Amniotic stem cell (primary cell): Measurements from ENCODE around the gene C4orf33.
A peak's percentile ranks its signal among the peaks of the same experiment; 100 is the strongest.
"Not testable (repeated sequence)": the region's sequence is repeated elsewhere in the genome, so short reads cannot be mapped to it uniquely, and the experiment has no call there.

Experiments
- DNase-seq: peaks from one replicate; lab custom pipeline; 2025; lab: John Stamatoyannopoulos, UW

The C4orf33 gene, protein sequence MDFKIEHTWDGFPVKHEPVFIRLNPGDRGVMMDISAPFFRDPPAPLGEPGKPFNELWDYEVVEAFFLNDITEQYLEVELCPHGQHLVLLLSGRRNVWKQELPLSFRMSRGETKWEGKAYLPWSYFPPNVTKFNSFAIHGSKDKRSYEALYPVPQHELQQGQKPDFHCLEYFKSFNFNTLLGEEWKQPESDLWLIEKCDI

DNA sequence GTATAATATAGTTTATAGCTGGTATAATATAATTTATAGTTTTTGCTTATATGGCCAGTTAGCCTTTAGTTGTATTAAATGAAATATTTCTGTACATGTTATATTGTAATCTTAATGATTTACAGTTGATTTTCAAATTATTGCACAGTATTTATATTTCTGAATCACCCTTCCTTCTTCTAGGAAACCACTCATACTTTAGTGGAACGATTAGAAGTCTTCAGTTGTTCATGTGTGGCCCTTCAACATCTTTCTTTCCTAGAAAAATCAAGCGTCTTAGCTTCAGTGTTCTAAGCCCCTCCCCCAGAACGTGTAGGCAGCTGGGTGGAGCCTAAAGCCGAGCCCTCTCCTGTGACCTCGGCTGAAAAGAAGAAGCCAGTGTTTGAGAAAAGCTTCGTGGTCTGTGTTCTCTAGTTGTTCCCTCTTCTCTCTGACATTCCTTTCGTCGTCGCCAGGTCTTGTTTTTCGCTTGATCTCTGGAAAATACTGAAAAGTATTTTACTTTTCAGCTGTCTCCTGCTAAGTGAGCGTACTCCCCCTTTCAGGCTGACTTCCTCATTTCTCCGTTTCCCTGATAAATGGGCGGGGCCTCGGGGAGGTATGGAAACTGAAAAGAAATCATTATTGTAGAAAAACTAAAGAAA, at the start of gene C4orf33:
Gene C4orf33, plus strand, starts transcription at position 342 of the 644 bp plus-strand sequence. CDS start 6,459 bp downstream, outside the sequence.
- peak; percentile 43 for DNase-seq

DNA sequence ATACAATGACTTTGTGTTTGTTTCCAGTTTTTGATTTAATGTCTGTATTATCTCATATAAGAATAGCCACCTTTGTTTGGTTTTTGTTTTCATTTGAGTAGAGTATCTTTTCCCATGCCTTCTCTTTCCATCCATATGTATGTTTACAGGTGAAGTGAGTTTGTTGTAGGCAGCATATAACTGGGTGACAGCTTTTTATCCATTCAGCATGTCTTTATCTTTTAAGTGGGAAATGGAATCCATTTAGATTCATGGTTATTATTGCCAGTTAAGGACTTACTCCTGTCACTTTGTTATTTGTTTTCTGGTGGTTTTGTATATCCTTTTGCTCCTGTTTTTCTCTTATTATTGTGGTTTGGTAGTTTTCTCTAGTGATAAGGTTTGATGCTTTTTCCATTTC, 36.9 kb upstream of the C4orf33 start:
- DNase-seq, result no peak

DNA sequence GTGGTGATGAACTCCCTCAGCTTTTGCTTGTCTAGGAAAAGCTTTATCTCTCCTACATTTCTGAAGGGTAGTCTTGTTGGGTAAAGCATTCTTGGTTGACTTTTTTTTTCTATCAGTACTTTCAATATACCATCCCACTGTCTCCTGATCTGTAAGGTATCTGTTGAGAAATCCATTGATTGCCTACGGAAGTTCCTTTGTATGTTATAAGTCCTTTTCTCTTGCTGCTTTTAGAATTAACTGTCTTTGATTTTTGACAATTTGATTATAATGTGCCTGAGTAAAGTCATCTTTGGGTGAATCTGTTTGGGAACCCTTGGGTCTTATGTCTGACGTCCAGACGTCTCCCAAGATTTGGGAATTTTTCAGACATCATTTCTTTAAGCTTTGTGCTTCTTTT, 33.4 kb upstream of the C4orf33 start:
- no peak for DNase-seq

DNA sequence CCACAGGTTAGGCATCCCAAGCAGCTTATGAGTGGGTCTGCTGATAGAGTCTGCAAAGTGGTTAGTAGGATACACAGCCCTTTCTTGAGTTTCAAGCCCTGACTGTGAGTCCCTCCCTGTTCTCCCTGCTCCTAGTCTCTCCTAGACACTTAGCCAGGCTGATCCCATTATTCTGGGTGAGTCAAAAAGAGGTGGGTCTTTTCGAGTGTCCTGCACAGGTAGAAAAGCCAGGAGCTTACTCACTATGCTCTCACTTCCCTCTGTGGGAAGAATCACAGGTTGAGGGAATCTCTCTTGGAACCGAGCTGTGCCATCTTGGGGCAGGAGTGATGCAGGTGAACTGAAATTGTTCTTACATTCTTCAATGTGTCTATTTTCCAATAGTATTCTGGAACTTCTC, 32.3 kb upstream of the C4orf33 start:
- DNase-seq, result no peak

DNA sequence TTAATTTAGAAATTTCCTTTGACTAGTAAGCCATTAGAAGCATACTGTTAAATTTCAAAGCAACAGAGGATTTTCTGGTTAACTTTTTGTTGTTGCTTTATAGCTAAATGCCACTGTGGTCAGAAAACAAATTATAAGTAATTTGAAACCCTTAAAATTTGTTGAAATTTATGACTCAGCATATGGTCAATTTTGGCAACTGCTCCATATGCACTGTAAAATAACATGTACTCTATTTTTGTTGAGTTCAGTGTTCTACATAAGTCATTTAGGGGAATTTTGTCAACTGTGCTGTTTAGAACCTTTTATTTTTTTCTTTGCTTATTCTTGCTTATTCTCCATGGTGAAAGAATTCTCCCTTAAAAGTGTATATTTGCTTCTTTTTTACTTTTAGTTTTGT, 31.2 kb upstream of the C4orf33 start:
- DNase-seq, result peak; percentile 34

DNA sequence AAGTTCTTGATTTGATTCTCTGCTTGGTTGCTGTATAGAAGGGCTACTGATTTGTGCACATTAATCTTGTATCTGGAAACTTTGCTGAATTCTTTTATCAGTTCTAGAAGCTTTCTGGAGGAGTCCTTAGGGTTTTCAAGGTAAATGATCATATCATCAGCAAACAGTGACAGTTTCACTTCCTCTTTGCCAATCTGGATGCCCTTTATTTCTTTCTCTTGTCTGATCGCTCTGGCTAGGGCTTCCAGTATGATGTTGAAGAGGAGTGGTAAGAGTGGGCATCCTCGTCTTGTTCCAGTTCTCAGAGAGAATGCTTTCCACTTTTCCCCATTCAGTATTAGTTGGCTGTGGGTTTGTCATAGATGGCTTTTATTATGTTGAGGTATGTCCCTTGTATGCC, 26.4 kb upstream of the C4orf33 start:
- DNase-seq, result not testable (repeated sequence)

DNA sequence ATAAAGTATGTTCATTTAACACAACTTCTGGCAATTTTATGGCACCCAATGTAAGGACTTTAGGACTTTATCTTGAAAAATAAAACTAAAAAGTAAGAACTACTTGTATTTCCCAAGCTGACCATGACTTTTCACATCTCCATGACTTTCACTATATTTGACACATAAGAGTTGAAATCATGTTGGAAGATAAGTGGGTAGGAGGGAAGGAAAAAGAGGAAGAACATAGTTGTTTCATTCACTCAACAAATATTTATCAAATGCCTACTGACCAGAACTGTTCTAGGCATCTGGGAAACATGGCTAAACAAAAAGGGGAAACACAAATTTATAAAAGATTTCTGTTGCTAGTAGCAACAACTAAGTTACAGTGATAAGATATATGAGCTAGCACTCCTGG, 18.6 kb upstream of the C4orf33 start:
- DNase-seq, result no peak

DNA sequence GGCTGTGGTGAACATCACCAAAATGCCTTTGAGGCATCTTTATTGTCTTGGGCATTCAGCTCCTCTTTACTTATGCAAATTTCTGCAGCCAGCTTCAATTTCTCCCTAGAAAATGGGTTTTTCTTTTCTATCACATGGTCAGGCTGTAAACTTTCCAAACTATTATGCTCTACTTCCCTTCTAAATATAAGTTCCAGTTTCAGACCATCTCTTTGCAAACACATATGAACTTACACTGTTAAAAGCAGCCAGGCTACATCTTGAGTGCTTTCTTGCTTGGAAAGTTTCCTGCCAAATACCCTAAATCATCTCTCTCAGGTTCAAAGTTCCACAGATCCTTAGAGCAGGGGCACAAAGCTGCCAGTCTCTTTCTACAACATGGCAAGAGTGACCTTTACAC, 15.8 kb upstream of the C4orf33 start:
- DNase-seq, result no peak

DNA sequence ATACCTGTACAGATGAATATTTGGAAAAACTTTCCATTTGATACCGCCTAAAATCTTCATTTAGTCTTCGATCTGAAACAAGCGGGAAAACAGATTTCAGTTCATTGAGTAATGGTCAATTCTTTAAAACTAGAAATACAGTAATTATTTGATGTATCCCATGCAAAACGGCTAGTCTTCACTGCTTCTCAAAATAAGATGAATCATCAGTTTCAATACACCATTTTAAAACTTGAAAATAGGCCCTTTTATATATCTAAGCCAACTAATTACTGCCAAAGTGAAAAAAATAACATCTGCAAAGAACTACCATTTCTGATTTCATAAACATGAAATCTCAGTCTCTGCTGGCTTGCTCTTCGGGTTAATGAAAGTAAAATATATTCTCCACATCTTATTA, 13.7 kb upstream of the C4orf33 start:
- DNase-seq, result no peak

DNA sequence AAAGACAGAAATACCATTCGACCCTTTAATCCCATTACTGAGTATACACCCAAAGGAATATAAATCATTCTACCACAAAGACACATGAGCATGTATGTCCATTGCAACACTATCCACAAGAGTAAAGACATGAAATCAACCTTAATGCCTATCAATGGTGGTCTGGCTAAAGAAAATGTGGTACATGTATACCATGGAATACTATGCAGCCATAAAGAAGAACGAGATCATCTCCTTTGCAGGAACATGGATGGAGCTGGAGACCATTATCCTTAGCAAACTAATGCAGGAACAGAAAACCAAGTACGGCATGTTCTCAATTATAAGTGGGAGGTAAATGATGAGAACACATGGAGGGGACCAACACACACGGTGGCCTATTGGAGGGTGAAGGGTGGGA, 10.5 kb upstream of the C4orf33 start:
- DNase-seq, result no peak

DNA sequence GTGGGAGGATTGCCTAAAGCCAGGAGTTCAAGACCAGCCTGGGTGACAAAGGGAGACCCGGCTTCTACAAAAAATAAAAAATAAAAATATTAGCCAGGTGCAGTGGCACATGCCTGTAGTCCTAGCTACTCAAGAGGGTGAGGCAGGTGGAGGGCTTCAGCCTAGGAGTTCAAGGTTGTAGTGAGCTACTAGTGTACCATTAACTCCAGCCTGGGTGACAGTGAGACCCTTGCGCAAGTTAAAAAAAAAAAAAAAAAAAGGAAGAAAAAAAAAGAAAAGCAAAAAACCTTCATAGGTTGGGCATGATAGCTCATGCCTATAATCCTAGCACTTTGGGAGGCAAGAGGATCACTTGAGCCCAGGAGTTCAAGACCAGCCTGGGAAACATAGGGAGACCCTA, 8.4 kb upstream of the C4orf33 start:
- no peak for DNase-seq

DNA sequence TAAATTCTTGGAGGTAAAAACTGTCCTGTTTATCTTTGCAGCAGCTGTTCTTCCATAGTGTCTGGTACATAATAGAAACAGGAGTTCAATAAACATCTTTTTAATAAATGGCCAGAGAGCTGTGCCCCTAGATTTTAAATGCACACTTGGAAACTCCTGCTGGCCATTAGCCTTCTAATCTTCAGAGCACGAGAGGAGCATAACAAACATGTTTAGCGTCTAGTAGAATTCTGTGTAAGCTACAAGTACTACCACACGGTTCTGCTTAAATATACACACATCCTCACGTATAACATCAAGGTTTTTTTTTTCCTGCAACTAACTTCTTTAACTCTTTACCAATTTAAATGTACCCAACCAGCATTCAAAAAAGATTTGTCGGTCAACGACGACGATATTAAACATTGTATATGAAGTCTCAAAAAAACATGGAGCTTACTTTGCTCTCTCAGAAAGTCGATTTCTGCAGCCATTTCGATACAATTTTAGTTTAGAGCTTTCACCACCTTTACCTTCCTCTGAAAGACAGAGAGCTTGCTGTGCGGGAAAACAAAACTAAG, 3.2 kb upstream of the C4orf33 start:
- no peak for DNase-seq

DNA sequence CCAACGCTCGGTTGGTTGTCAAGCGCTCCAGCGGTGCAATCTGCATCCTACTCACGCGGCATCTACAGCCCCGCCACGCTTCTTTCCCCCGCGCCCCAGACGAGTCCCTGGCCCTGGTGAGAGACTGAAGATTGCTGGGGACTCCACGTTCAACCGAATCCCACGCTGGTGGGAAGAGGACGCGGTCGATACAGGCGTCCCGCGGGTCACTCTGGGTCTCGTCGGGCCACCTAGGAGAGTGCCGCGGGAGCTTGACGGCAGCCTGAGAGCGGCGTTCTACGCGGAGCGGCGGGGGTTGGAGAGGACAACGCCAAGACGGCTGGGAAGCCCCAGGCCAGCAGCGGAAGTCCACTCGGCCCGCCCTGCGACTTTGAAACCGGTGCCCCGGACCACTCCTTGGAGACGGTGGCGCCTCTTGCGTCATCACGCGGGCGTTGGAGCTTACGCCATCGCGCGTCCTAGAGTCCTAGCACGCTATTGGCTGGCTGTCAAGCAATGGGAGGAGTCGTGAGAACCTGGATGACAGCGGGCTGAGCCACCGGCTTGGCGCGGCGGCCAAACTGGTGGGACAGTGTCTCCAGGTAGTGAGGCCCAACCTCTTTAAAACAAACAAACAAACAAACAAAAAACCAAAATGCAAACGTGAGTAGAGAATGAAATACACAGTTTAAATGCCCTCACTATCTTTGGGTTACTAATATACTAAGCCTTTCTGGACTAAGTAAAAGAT, 2.6 kb upstream of the C4orf33 start, which contains the start of gene SCLT1:
Gene SCLT1, minus strand, starts transcription at position 349 of the 730 bp plus-strand sequence. CDS start 436 bp downstream, outside the sequence.
- DNase-seq, result peak; percentile 94

DNA sequence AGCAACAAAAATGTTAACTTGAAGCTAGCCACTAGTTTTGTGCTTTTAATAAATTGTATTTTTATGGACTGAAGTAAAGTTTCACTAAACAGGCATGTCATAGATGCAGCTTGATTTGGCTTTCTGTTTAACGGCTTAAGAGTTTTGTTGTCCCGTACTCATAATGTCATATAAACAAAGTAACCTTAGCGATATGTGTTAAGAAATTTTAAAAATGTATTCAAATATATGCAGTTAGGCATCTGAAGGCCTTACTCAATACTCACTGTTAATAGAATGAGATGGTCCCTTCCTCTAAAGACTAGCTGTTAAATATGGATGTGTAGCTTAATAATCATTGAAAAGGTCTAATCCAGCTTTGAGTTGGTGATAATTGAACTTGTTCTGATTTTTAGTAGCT, 1.6 kb upstream of the C4orf33 start:
- DNase-seq, result no peak

DNA sequence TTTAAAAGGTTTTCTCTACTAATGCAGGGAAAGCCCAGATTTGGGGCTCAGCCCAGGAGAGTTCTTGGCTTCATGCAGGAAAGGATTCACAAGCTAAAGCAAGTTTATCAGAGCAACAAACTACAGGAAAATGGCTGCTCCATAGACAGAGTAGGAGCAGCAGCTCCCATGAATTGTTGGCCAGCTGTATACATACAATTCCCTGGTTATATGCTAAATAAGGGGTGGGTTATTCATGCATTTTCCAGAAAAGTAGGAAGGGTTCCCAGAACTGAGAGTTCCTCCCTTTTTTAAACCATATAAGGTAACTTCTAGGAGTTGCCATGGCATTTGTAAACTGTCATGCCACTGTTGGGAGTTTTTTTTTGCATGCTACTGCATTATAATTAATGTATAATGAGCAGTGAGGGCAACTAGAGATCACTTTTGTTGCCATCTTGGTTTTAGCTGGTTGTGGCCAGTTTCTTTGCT, 2.6 kb downstream of the C4orf33 start:
- DNase-seq, result no peak

DNA sequence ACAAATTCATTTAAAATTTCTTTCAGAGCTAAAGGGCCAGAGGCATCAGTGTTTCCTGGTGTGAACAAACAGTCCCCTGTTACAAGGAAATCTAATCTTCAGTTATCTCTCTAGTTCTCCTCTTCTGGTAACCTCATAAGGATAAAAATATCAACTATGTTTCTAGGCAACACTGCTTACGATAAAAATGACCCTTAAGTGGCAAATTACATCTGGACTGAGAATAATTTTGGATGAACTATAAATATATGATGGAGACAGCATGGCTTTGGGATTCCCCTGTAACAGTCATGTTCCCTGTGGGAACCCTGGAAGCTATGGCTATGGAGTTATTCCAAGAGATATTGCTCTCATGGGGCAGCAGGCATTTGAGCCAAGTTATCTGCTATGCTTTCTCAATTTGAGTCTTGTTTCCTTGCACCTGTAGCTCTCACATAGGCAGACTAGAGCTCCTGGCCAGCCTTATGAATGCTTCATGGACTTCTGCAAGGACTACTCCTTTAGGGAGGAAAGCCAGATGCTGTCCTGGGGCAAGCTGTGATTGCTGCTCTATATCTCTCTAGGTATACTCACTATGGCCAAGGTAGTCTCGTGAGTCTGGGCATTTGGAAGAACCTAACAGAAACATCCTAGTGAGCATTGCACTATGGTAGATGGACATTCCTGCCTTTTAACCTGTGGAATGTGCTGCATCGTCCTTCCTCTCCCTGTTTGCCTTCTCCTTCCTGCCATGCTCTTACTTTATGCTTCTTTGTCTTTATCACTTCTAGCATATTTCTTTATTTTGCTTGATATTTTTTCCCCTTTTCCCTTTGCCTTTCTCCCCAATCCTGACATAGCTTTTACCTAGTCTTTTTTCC, 14.2 kb downstream of the C4orf33 start:
- no peak for DNase-seq

DNA sequence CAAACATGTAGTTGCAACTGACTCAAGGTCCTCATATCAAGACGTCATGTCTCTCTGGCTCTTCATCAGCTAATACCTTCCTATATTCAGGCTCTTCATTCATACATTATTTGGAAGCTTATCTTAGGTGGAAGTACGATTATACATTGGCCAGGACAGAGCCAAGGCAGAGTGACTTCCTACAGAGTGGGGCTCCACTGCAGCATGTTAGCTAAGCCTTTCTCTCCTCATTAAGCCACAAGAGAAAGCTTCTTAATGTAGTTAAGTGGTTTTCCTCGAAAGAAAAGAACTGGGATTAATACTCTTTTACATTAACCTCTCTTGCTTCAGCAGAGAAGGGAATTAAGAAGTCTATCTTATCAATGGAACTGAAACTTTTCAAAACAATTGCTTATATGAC, 15.0 kb downstream of the C4orf33 start:
- DNase-seq, result no peak

DNA sequence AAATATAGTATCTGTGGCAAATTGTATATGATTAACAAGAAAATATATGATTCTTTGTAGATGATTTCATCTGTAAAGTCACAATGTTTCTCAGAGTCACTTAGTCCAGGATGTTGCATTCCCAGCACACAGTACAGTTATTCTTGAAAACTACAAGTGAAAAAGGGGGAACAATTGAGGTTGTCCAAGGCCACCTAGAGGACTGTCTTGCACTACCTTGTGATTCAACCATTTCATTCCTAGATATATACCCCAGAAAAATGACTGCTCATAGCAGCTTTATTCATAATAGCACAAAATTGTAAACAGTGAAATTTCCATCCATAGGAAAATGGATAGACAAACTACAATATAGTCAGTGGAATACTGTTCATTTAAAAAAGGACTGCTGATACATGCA, 16.0 kb downstream of the C4orf33 start:
- no peak for DNase-seq

DNA sequence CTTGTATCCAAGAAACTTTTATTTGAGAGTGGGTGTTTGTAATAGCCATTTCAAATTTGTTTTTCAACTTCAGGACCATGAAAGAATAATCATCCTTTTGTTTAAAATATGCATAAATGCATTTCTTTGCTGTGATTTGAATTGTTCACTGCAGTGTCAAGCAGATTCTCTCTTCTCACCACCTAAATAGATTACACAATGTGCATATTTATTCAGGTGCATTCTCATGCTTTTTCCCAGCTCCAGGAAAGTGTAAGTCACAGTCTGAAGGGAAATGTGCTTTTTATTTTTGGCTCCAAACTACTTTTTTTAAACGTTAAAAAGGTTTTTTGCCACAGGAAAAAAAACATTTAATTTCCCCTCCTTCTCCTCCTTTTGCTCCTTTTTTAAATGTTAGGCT, 17.5 kb downstream of the C4orf33 start:
- no peak for DNase-seq

DNA sequence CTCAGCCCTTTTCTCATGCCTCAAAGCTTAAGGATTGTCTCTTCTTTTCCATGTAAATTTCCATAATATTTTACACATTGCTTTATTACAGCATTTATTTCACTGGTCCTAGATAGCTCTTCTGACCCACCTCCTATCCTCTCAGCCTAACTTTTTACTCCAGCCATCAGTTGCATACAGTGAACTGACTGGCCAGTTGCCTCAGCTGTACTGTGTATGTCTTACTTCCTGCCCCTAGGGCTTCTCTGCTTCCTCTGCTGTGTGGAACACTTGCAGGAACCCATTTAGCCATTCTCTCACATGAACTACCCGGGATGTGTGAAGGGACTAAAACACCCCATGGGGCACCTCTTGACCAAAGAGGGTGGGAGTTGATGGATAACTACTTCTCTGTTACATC, 18.0 kb downstream of the C4orf33 start:
- DNase-seq, result no peak

DNA sequence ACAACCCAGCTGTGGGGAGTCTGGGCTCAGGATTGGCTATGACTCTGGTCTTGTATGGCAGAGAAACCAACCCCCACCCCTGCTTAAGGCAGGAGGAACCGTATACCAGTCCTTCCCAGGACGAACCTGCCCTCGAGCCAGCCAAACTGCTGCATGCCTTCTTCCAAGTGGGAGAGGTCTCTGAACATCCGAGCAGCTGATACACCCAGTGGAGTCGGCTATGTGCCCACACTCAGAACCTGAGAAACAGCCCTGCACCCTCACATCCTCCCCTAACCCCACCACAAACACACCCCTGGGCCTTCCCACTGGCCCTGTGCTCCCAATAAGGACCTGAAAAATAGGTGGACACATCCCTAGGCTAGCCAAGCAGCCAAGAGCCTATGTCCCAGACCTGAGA, 21.8 kb downstream of the C4orf33 start:
- no peak for DNase-seq

DNA sequence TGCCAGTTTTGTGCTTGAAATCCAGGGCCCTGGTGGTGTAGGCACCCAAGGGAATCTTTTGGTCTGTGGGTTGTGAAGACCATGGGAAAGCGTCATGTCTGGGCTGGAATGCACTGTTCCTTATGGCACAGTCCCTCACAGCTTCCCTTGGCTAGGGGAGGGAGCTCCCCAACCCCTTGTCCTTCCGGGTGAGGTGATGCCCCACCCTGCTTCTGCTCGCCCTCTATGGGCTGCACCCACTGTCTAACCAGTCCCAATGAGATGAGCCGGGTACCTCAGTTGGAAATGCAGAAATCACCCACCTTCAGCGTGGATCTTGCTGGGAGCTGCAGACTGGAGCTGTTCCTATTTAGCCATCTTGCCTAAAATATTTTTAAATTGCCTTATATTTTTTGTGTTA, 30.7 kb downstream of the C4orf33 start:
- DNase-seq, result not testable (repeated sequence)
